IMR-90 (cell line): ENCODE results near the gene PMPCA. TPM values are rescaled to one million over a fixed set of nuclear protein-coding genes. Genes with fewer than 3 reads are reported as not detected.

Source experiments
- ATAC-seq: fragments of 200-7000 bp; cut with Tn5 transposase; 2 replicates; pipeline ENCODE4 v1.9.1; 2020; ENCODE audit warnings: low read depth, mild to moderate bottlenecking, moderate library complexity
- BruUV-seq: library from RNA; stranded (reverse); fragments of 400-500 nt; replicated peaks from 2 replicates; lab custom pipeline; 2021; lab: Mats Ljungman, UMichigan
- CTCF ChIA-PET: fragments of 300-600 bp; formaldehyde crosslinking; extraction: SDS; loops from one replicate; lab custom pipeline; 2021; ENCODE audit warnings: antibody characterized with exemption; lab: Yijun Ruan, JAX
- POLR2A ChIA-PET: fragments of 300-600 bp; sonication (Branson Sonifier 250); formaldehyde crosslinking; loops from one replicate; lab custom pipeline; 2022; ENCODE audit warnings: antibody characterized with exemption; ENCODE audit not compliant: unreplicated experiment; lab: Charles Lee
- DNase-seq: peaks from one replicate; pipeline ENCODE4 v3.0.0; 2013
- H2AFZ ChIP-seq: replicated peaks from 2 replicates; pipeline ENCODE3; 2013; ENCODE audit warnings: low read length, mild to moderate bottlenecking; ENCODE audit not compliant: poor library complexity
- H2AK5ac ChIP-seq: 2 replicates; pipeline ENCODE4 v1.6.1; 2013; ENCODE audit warnings: low read depth, low read length, inconsistent platforms
- H2AK9ac ChIP-seq: replicated peaks from 2 replicates; pipeline ENCODE3; 2013; ENCODE audit warnings: mild to moderate bottlenecking, low read depth, low read length, moderate library complexity; ENCODE audit not compliant: poor library complexity
- H2BK120ac ChIP-seq: 2 replicates; pipeline ENCODE4 v1.6.1; 2013; ENCODE audit warnings: low read depth, low read length, inconsistent platforms
- H2BK15ac ChIP-seq: 3 replicates; pipeline ENCODE4 v1.6.1; 2013; ENCODE audit warnings: low read depth, low read length, inconsistent platforms
- H2BK20ac ChIP-seq: 2 replicates; pipeline ENCODE4 v1.6.1; 2013; ENCODE audit warnings: low read depth, mild to moderate bottlenecking, inconsistent platforms, low read length, moderate library complexity
- H2BK5ac ChIP-seq: 2 replicates; pipeline ENCODE4 v1.6.1; 2013; ENCODE audit warnings: mild to moderate bottlenecking, low read depth, low read length, inconsistent platforms; ENCODE audit not compliant: poor library complexity, severe bottlenecking
- H3K14ac ChIP-seq: replicated peaks from 2 replicates; pipeline ENCODE4 v1.6.1; 2013; ENCODE audit warnings: low read depth, low read length, inconsistent platforms
- H3K18ac ChIP-seq: 2 replicates; pipeline ENCODE4 v1.6.1; 2013; ENCODE audit warnings: low read depth, low read length, control low read depth
- H3K23ac ChIP-seq: 2 replicates; pipeline ENCODE4 v1.6.1; 2013; ENCODE audit warnings: low read depth, low read length, inconsistent platforms
- H3K27ac ChIP-seq: 2 replicates; pipeline ENCODE4 v1.5.1; 2013; ENCODE audit warnings: mild to moderate bottlenecking, control low read depth, low read length; ENCODE audit not compliant: insufficient read depth
- H3K27me3 ChIP-seq: 2 replicates; pipeline ENCODE4 v1.6.1; 2013; ENCODE audit warnings: low read length; ENCODE audit not compliant: control insufficient read depth, insufficient read depth
- H3K36me3 ChIP-seq: 2 replicates; pipeline ENCODE4 v1.6.1; 2013; ENCODE audit warnings: low read length, mixed read lengths; ENCODE audit not compliant: control insufficient read depth, insufficient read depth
- H3K4ac ChIP-seq: 2 replicates; pipeline ENCODE4 v1.6.1; 2013; ENCODE audit warnings: low read depth, low read length, inconsistent platforms
- H3K4me1 ChIP-seq: 2 replicates; pipeline ENCODE4 v1.6.1; 2013; ENCODE audit warnings: low read length, mixed read lengths; ENCODE audit not compliant: control insufficient read depth, insufficient read depth
- H3K4me2 ChIP-seq: 2 replicates; pipeline ENCODE4 v1.6.1; 2013; ENCODE audit warnings: low read depth, mild to moderate bottlenecking, control low read depth, low read length, moderate library complexity
- H3K4me3 ChIP-seq: 2 replicates; pipeline ENCODE4 v1.5.1; 2013; ENCODE audit warnings: low read depth, mild to moderate bottlenecking, control low read depth, low read length, moderate library complexity; ENCODE audit not compliant: insufficient read depth
- H3K56ac ChIP-seq: 2 replicates; pipeline ENCODE4 v1.6.1; 2013; ENCODE audit warnings: low read length, inconsistent platforms; ENCODE audit not compliant: insufficient read depth; ENCODE audit errors: extremely low read depth
- H3K79me1 ChIP-seq, 2 experiments: 2 replicates each; pipeline ENCODE4 v1.6.1; 2013; ENCODE audit warnings: low read length in 2 of 2, inconsistent platforms in 1 of 2, low read depth in 1 of 2
- H3K9ac ChIP-seq: 2 replicates; pipeline ENCODE4 v1.6.1; 2013; ENCODE audit warnings: low read depth, low read length, control low read depth
- H3K9me1 ChIP-seq: 2 replicates; pipeline ENCODE4 v1.6.1; 2013; ENCODE audit warnings: low read length, inconsistent platforms; ENCODE audit not compliant: insufficient read depth
- H3K9me3 ChIP-seq: 2 replicates; pipeline ENCODE4 v1.6.1; 2013; ENCODE audit warnings: low read length; ENCODE audit not compliant: control insufficient read depth, insufficient read depth
- H4K20me1 ChIP-seq: 2 replicates; pipeline ENCODE4 v1.6.1; 2013; ENCODE audit warnings: low read length, inconsistent platforms; ENCODE audit not compliant: insufficient read depth
- H4K5ac ChIP-seq: 2 replicates; pipeline ENCODE4 v1.6.1; 2013; ENCODE audit warnings: mild to moderate bottlenecking, low read depth, low read length, control low read depth
- H4K8ac ChIP-seq, 2 experiments: 2 replicates each; pipeline ENCODE4 v1.6.1; 2013; ENCODE audit warnings: low read depth in 2 of 2, low read length in 2 of 2, control low read depth in 1 of 2, inconsistent platforms in 1 of 2
- H4K91ac ChIP-seq: 2 replicates; pipeline ENCODE4 v1.6.1; 2013; ENCODE audit warnings: low read depth, low read length, inconsistent platforms; ENCODE audit not compliant: insufficient read depth
- BHLHE40 ChIP-seq: fragments of 150-350 bp; IDR thresholded peaks from 2 replicates; pipeline ENCODE4 v1.6.1; 2016; ENCODE audit warnings: mild to moderate bottlenecking, low read depth, low read length
- CHD1 ChIP-seq: IDR thresholded peaks from 2 replicates; pipeline ENCODE4 v1.6.1; 2012; ENCODE audit warnings: low read depth, low read length, improper control_type of control experiment
- FOS ChIP-seq: fragments of 150-350 bp; IDR thresholded peaks from 2 replicates; pipeline ENCODE4 v1.6.1; 2016; ENCODE audit warnings: low read depth, low read length
- MAZ ChIP-seq: IDR thresholded peaks from 2 replicates; pipeline ENCODE4 v1.6.1; 2012; ENCODE audit warnings: low read depth, mild to moderate bottlenecking, low read length, improper control_type of control experiment, moderate library complexity, borderline replicate concordance
- MXI1 ChIP-seq: IDR thresholded peaks from 2 replicates; pipeline ENCODE4 v1.6.1; 2012; ENCODE audit warnings: low read depth, mild to moderate bottlenecking, low read length, moderate library complexity, borderline replicate concordance
- NFE2L2 ChIP-seq: fragments of 150-350 bp; IDR thresholded peaks from 2 replicates; pipeline ENCODE4 v1.6.1; 2016; ENCODE audit warnings: low read depth, mild to moderate bottlenecking, low read length
- POLR2A ChIP-seq: IDR thresholded peaks from 2 replicates; pipeline ENCODE4 v1.6.1; 2012; ENCODE audit warnings: mild to moderate bottlenecking, low read depth, low read length
- RCOR1 ChIP-seq: IDR thresholded peaks from 2 replicates; pipeline ENCODE4 v1.6.1; 2012; ENCODE audit warnings: mild to moderate bottlenecking, low read length, improper control_type of control experiment; ENCODE audit not compliant: insufficient replicate concordance
- SMC3 ChIP-seq: fragments of 150-350 bp; IDR thresholded peaks from 2 replicates; pipeline ENCODE4 v1.6.1; 2016; ENCODE audit warnings: low read depth, mild to moderate bottlenecking, antibody characterized with exemption, low read length, moderate library complexity
- WGBS, 2 experiments: methylation state at CpG; one replicate each; pipeline versions ENCODE4 v1.1.5 to v1.1.7; 2013; ENCODE audit warnings: missing lambda C conversion rate in 2 of 2; ENCODE audit not compliant: insufficient read length in 1 of 2; ENCODE audit errors: extremely low coverage in 2 of 2; 5-methylcytosine and 5-hydroxymethylcytosine counted together
- dilution Hi-C: fragments of 300-500 bp; cut with HindIII; formaldehyde crosslinking; loops from one replicate; pipeline ENCODE4 v1.14.3; 2018; ENCODE audit warnings: low sequenced_read_pairs; ENCODE audit not compliant: unreplicated experiment
- in situ Hi-C: fragments of 300-500 bp; cut with MboI; formaldehyde crosslinking; loops from 3 replicates; pipeline ENCODE4 v1.14.3; 2019; ENCODE audit warnings: low sequenced_read_pairs, inconsistent platforms, mixed read lengths
- intact Hi-C: fragments of 100-400 bp; cut with micrococcal nuclease; formaldehyde crosslinking; loops from 2 replicates; pipeline ENCODE4 v1.10.0; 2022
- polyA plus RNA-seq, 3 experiments: library from polyadenylated mRNA; depleted of rRNA; stranded (reverse); fragments of >200 nt; gene quantifications; 2 replicates each; pipeline ENCODE4 v1.2.3, GENCODE V29; 2012; ENCODE audit warnings: low replicate concordance in 1 of 3
- total RNA-seq: library from RNA; depleted of rRNA; stranded (reverse); fragments of >200 nt; gene quantifications from 2 replicates; pipeline ENCODE4 v1.2.3, GENCODE V29; 2012
- TF ChIP-seq, protein P1 (sequence below): fragments of 150-350 bp; IDR thresholded peaks from 2 replicates; pipeline ENCODE4 v1.6.1; 2016; ENCODE audit warnings: low read depth, mild to moderate bottlenecking, low read length, moderate library complexity, borderline replicate concordance
- TF ChIP-seq, protein P2 (sequence below): conservative IDR thresholded peaks from 2 replicates; pipeline ENCODE4 v1.5.1; 2012; ENCODE audit warnings: mild to moderate bottlenecking, low read depth, low read length, improper control_type of control experiment

Gene PMPCA
- total and polyA plus RNA-seq, 2 of the 4 experiments (the other 2 are of a cell fraction): 62.6 to 95.8 TPM

- H2BK15ac ChIP-seq: no peak overlapping the region
- no peaks in the 10 kb centered on the region for H3K9me3 ChIP-seq
- H3K4ac ChIP-seq: no peak overlapping the region
- H3K4me1 ChIP-seq: no peaks in the 10 kb centered on the region
- no peak overlapping the region for H3K9ac ChIP-seq
- peak overlapping the region; percentile 42 for H2AK9ac ChIP-seq
- no TSS peak for BruUV-seq
- H3K4me2 ChIP-seq: no peak overlapping the region
- no peak overlapping the region for H2AK5ac ChIP-seq
- H3K56ac ChIP-seq: no peak overlapping the region
- intact Hi-C loops: no loop called here
- POLR2A ChIA-PET: no interaction called here
- H3K14ac ChIP-seq: no peak overlapping the region
- in situ Hi-C loops: no loop called here
- H3K18ac ChIP-seq: no peak overlapping the region
- H3K27ac ChIP-seq: no peak overlapping the region
- no peaks in the 10 kb centered on the region for H4K20me1 ChIP-seq
- peaks cover 64% of the 10 kb centered on the region for H3K36me3 ChIP-seq
- DNase-seq (no peak), ATAC-seq (no peak)
- H3K9me1 ChIP-seq: no peaks in the 10 kb centered on the region
- H4K5ac ChIP-seq: no peak overlapping the region
- H4K91ac ChIP-seq: no peak overlapping the region
- WGBS, 2 experiments: 92% methylated on average over 17 of the region's 25 CpGs; no CpG with 5 or more reads in 1 of the 2 experiments
- no peak overlapping the region for H4K8ac ChIP-seq
- H3K4me3 ChIP-seq: no peak overlapping the region
- H2AFZ ChIP-seq: no peak overlapping the region
- no peak for TF ChIP-seq BHLHE40
- no peak for TF ChIP-seq CHD1
- TF ChIP-seq MAZ: no peak
- no peak for TF ChIP-seq POLR2A
- TF ChIP-seq, protein P1, sequence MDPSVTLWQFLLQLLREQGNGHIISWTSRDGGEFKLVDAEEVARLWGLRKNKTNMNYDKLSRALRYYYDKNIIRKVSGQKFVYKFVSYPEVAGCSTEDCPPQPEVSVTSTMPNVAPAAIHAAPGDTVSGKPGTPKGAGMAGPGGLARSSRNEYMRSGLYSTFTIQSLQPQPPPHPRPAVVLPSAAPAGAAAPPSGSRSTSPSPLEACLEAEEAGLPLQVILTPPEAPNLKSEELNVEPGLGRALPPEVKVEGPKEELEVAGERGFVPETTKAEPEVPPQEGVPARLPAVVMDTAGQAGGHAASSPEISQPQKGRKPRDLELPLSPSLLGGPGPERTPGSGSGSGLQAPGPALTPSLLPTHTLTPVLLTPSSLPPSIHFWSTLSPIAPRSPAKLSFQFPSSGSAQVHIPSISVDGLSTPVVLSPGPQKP: no peak
- no peak for TF ChIP-seq NFE2L2
- TF ChIP-seq SMC3: no peak
- TF ChIP-seq FOS: no peak
- no peak for TF ChIP-seq MXI1
- no peak for TF ChIP-seq RCOR1
- TF ChIP-seq, protein P2, sequence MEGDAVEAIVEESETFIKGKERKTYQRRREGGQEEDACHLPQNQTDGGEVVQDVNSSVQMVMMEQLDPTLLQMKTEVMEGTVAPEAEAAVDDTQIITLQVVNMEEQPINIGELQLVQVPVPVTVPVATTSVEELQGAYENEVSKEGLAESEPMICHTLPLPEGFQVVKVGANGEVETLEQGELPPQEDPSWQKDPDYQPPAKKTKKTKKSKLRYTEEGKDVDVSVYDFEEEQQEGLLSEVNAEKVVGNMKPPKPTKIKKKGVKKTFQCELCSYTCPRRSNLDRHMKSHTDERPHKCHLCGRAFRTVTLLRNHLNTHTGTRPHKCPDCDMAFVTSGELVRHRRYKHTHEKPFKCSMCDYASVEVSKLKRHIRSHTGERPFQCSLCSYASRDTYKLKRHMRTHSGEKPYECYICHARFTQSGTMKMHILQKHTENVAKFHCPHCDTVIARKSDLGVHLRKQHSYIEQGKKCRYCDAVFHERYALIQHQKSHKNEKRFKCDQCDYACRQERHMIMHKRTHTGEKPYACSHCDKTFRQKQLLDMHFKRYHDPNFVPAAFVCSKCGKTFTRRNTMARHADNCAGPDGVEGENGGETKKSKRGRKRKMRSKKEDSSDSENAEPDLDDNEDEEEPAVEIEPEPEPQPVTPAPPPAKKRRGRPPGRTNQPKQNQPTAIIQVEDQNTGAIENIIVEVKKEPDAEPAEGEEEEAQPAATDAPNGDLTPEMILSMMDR: no peak
- no peaks in the 10 kb centered on the region; a peak in 1 of 4 replicates for H3K79me1 ChIP-seq
- H2BK20ac ChIP-seq: no peak overlapping the region
- no peak overlapping the region for H2BK120ac ChIP-seq
- CTCF ChIA-PET: no interaction called here
- dilution Hi-C loops: no loop called here
- H3K23ac ChIP-seq: no peak overlapping the region
- H2BK5ac ChIP-seq: no peak overlapping the region
- H3K27me3 ChIP-seq: no peaks in the 10 kb centered on the region
Measured at GRCh38 chr9:136381966-136382513, 28.4 kb upstream of the PMPCA start.
